ENCODE results near the gene LMCD1. TPM values are rescaled to one million over a fixed set of nuclear protein-coding genes. Genes with fewer than 3 reads are reported as not detected.
A peak's percentile ranks its signal among the peaks of the same experiment; 100 is the strongest.

Gene LMCD1
- total RNA-seq, 2 experiments from 2014 or later: 0.36 to 0.55 TPM

DNA sequence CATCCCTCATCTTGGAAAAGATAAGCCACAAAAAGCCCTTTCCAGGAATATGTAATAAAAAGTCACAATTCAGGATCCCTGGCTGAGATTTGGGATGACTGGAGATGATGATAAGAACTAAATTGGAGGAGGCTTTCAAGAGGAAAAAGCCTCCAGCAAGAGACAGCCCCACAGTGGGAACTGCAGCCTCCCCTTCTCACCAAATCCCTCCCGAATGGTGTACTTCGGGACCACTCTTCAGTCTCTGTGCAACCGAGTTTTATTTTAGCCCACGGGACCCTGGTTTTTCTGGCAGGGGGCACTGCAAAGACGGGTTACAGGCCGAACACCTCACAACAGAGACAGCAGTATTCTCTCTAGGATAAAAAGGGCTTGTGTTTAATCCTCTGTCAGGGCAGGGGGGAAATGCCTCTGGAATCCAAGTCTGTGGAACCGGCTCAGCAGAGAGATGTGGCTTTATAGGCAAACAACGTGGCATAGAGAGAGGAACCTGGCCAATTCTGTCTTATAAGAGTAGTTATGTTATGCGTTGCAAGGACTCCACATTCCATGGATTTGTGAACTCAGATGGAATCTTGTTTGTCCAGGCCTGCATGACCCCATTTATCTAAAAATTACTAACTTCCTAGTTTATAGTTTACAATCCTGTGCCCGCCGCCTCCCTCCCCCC lies 1.2 kb upstream of the LMCD1 start:
- Mint-ChIP-seq H3K36me3 (ENCODE audit: low read depth) (no peaks in the 10 kb centered on the region), H3K9me3 (no peaks in the 10 kb centered on the region), H3K4me3 (no peak overlapping the region), H3K27me3 (peaks cover 8% of the 10 kb centered on the region), H3K4me1 (ENCODE audit: low read depth) (peaks cover 9% of the 10 kb centered on the region), H3K27ac (no peak overlapping the region)
- Histone ChIP-seq H3K4me1 (ENCODE audit: insufficient read depth, low read length) (peaks cover 6% of the 10 kb centered on the region), H3K36me3 (ENCODE audit: insufficient read depth, low read length) (no peaks in the 10 kb centered on the region), H3K27ac (ENCODE audit: low read depth in 1 of 2, low read length in 2 of 2) (no peak overlapping the region), H3K4me3 (ENCODE audit: low read length) (no peak overlapping the region), H3K9me3 (ENCODE audit: control insufficient read depth in 1 of 2, insufficient read depth in 1 of 2, low read length in 2 of 2) (peaks cover 0 to 5% of the 10 kb centered on the region in 2 experiments), H3K27me3 (ENCODE audit: control insufficient read depth in 1 of 2, insufficient read depth in 2 of 2, low read length in 2 of 2) (no peaks in the 10 kb centered on the region)
- ChIA-PET POLR2A (interaction anchor here (1.2 kb wide), 1 partner anchor 8 kb away, joined by 3 read pairs; no protein-coding TSS in a partner anchor), CTCF (no interaction called here)
- intact Hi-C loops (cut with DNase I, micrococcal nuclease): no loop called here
- no peak for DNase-seq
- TF ChIP-seq, protein P1, sequence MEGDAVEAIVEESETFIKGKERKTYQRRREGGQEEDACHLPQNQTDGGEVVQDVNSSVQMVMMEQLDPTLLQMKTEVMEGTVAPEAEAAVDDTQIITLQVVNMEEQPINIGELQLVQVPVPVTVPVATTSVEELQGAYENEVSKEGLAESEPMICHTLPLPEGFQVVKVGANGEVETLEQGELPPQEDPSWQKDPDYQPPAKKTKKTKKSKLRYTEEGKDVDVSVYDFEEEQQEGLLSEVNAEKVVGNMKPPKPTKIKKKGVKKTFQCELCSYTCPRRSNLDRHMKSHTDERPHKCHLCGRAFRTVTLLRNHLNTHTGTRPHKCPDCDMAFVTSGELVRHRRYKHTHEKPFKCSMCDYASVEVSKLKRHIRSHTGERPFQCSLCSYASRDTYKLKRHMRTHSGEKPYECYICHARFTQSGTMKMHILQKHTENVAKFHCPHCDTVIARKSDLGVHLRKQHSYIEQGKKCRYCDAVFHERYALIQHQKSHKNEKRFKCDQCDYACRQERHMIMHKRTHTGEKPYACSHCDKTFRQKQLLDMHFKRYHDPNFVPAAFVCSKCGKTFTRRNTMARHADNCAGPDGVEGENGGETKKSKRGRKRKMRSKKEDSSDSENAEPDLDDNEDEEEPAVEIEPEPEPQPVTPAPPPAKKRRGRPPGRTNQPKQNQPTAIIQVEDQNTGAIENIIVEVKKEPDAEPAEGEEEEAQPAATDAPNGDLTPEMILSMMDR (IDR thresholded peaks at IDR 0.05): no peak
- ATAC-seq (ENCODE audit: poor library complexity): no peak

DNA sequence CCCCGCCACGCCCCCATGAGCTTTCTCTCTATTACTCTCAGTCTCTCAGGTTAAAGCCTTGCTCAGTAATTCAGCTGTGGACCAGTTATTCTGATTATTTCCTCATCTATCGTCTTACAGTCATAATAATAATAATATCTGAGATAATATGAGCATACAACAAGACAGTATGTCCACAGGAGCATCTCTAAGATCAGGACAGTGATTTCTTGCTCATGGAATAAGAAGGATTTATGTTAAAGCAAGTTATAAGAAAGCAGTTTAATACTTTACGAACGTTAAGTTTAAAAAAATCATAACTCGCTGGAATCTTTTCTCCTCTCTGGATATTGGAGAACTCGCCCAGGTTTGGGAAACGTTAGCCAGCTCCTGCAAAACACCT lies 643 bp upstream of the LMCD1 start:
- H3K27me3 Mint-ChIP-seq: peaks cover 8% of the 10 kb centered on the region
- Histone ChIP-seq H3K4me1 (ENCODE audit: insufficient read depth, low read length) (peaks cover 6% of the 10 kb centered on the region), H3K27me3 (ENCODE audit: control insufficient read depth in 1 of 2, insufficient read depth in 2 of 2, low read length in 2 of 2) (no peaks in the 10 kb centered on the region), H3K27ac (ENCODE audit: low read depth in 1 of 2, low read length in 2 of 2) (no peak overlapping the region), H3K4me3 (ENCODE audit: low read length) (peak overlapping the region; percentile 52), H3K9me3 (ENCODE audit: control insufficient read depth in 1 of 2, insufficient read depth in 1 of 2, low read length in 2 of 2) (peaks cover 0 to 5% of the 10 kb centered on the region in 2 experiments), H3K36me3 (ENCODE audit: insufficient read depth, low read length) (no peaks in the 10 kb centered on the region)
- H3K36me3 Mint-ChIP-seq (ENCODE audit: low read depth): no peaks in the 10 kb centered on the region
- no peaks in the 10 kb centered on the region for H3K9me3 Mint-ChIP-seq
- intact Hi-C loops (cut with DNase I, micrococcal nuclease): no loop called here
- TF ChIP-seq, protein P1 (IDR thresholded peaks at IDR 0.05): no peak
- H3K27ac Mint-ChIP-seq: peak overlapping the region; percentile 66
- no peak for DNase-seq
- H3K4me3 Mint-ChIP-seq: peak overlapping the region; percentile 86
- POLR2A ChIA-PET: interaction anchor here (0.8 to 1.2 kb wide), 2 partner anchors 8 to 624 kb away, joined by 3 read pairs; no protein-coding TSS in a partner anchor
- H3K4me1 Mint-ChIP-seq (ENCODE audit: low read depth): peaks cover 9% of the 10 kb centered on the region
- no peak for ATAC-seq (ENCODE audit: poor library complexity)
- CTCF ChIA-PET: no interaction called here

DNA sequence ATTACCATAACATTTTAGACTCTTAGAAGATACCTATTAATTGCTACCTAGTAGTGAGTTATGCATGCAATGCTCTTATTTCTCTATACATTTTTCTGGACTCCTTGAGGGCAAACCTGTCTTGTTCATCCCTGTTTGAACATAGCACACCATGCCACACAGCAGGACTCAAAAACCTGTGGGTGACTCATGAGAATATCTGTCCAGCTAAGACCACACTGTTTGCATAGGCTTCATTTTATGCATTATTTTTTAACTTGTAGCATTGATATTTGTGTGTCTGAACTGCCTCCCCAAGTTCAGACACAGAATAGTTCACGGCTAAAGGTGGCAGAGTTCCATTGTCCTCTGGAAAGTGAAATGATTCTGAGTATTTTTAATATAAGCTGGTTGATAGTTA lies 1.8 kb downstream of the LMCD1 start:
- H3K27me3 Mint-ChIP-seq: peaks cover 8% of the 10 kb centered on the region
- H3K4me3 ChIP-seq (ENCODE audit: low read length): no peak overlapping the region
- H3K4me1 Mint-ChIP-seq (ENCODE audit: low read depth): peaks cover 9% of the 10 kb centered on the region
- TF ChIP-seq, protein P1 (IDR thresholded peaks at IDR 0.05): no peak
- peaks cover 6% of the 10 kb centered on the region for H3K4me1 ChIP-seq (ENCODE audit: insufficient read depth, low read length)
- intact Hi-C loops (cut with DNase I, micrococcal nuclease): no loop called here
- ATAC-seq (ENCODE audit: poor library complexity): no peak
- no peaks in the 10 kb centered on the region for H3K36me3 Mint-ChIP-seq (ENCODE audit: low read depth)
- ChIA-PET POLR2A (no interaction called here), CTCF (no interaction called here)
- no peaks in the 10 kb centered on the region for H3K9me3 Mint-ChIP-seq
- DNase-seq: no peak
- no peak overlapping the region for H3K27ac Mint-ChIP-seq
- H3K27me3 ChIP-seq (ENCODE audit: control insufficient read depth in 1 of 2, insufficient read depth in 2 of 2, low read length in 2 of 2): no peaks in the 10 kb centered on the region
- no peaks in the 10 kb centered on the region for H3K36me3 ChIP-seq (ENCODE audit: insufficient read depth, low read length)
- no peak overlapping the region for H3K27ac ChIP-seq (ENCODE audit: low read depth in 1 of 2, low read length in 2 of 2)
- no peak overlapping the region for H3K4me3 Mint-ChIP-seq
- peaks cover 0 to 5% of the 10 kb centered on the region in 2 experiments for H3K9me3 ChIP-seq (ENCODE audit: control insufficient read depth in 1 of 2, insufficient read depth in 1 of 2, low read length in 2 of 2)
